DOHH2 (cell line): ENCODE results near the gene CDC42EP1.

Experiments
- H3F3A ChIP-seq: fragments of 200-600 bp; sonication (generic), shearing (Covaris generic); 2 replicates; pipeline ENCODE4 v1.6.0; 2016; ENCODE audit warnings: antibody characterized with exemption, mild to moderate bottlenecking; ENCODE audit not compliant: control insufficient read depth, insufficient read depth
- H3K27ac ChIP-seq: fragments of 200-600 bp; sonication (generic); 2 replicates; pipeline ENCODE4 v1.5.1; 2014; ENCODE audit warnings: low read depth, mild to moderate bottlenecking, low read length, moderate library complexity
- H3K27me3 ChIP-seq: fragments of 200-600 bp; sonication (generic); 2 replicates; pipeline ENCODE4 v1.6.1; 2014; ENCODE audit warnings: mild to moderate bottlenecking, low read length, mixed read lengths; ENCODE audit not compliant: control insufficient read depth
- H3K36me3 ChIP-seq: fragments of 200-600 bp; sonication (generic); 2 replicates; pipeline ENCODE4 v1.6.1; 2014; ENCODE audit warnings: mild to moderate bottlenecking, low read length, moderate library complexity, mixed read lengths; ENCODE audit not compliant: control insufficient read depth
- H3K4me1 ChIP-seq: fragments of 200-600 bp; sonication (generic); 2 replicates; pipeline ENCODE4 v1.6.1; 2014; ENCODE audit warnings: mild to moderate bottlenecking, low read length, mixed read lengths; ENCODE audit not compliant: control insufficient read depth
- H3K4me2 ChIP-seq: fragments of 200-600 bp; sonication (generic); 2 replicates; pipeline ENCODE4 v1.6.0; 2014; ENCODE audit warnings: mild to moderate bottlenecking, low read length, moderate library complexity
- H3K4me3 ChIP-seq: fragments of 200-600 bp; sonication (generic); 2 replicates; pipeline ENCODE4 v1.5.1; 2014; ENCODE audit warnings: mild to moderate bottlenecking, low read length, mixed read lengths
- H3K79me2 ChIP-seq: fragments of 200-600 bp; sonication (generic); 2 replicates; pipeline ENCODE4 v1.6.1; 2014; ENCODE audit warnings: mild to moderate bottlenecking, low read length, mixed read lengths; ENCODE audit not compliant: control insufficient read depth
- H3K9me2 ChIP-seq: fragments of 200-600 bp; sonication (generic); replicated peaks from 2 replicates; pipeline ENCODE4 v1.6.1; 2014; ENCODE audit warnings: mild to moderate bottlenecking, low read length, mixed read lengths; ENCODE audit not compliant: control insufficient read depth
- H3K9me3 ChIP-seq: fragments of 200-600 bp; sonication (generic); 2 replicates; pipeline ENCODE4 v1.6.1; 2014; ENCODE audit warnings: antibody characterized with exemption, low read length, mixed read lengths; ENCODE audit not compliant: control insufficient read depth, insufficient read depth
- H4K20me1 ChIP-seq: fragments of 200-600 bp; sonication (generic); 2 replicates; pipeline ENCODE4 v1.6.0; 2014; ENCODE audit warnings: low read depth, mild to moderate bottlenecking, antibody characterized with exemption, low read length, moderate library complexity; ENCODE audit not compliant: control insufficient read depth, insufficient read depth
- EZH2phosphoT487 ChIP-seq: fragments of 200-600 bp; sonication (generic); IDR thresholded peaks from 2 replicates; pipeline ENCODE4 v1.6.1; 2017; ENCODE audit warnings: borderline replicate concordance, mild to moderate bottlenecking, antibody characterized with exemption, low read length, moderate library complexity, mixed read lengths
- TF ChIP-seq, protein P1 (sequence below): fragments of 200-600 bp; sonication (generic); IDR thresholded peaks from one replicate; pipeline ENCODE4 v1.5.1; 2014; ENCODE audit warnings: antibody characterized with exemption, mild to moderate bottlenecking, low read depth, low read length; ENCODE audit not compliant: poor library complexity, severe bottlenecking

Gene CDC42EP1

GRCh38 chr22:37568448-37569008, 8.2 kb downstream of the CDC42EP1 start:
- H3K27me3 ChIP-seq = peaks cover 27% of the 10 kb centered on the region
- no peaks in the 10 kb centered on the region for H3K79me2 ChIP-seq
- H3K4me1 ChIP-seq = peaks cover 11% of the 10 kb centered on the region
- H3K4me3 ChIP-seq = no peak overlapping the region
- H3F3A ChIP-seq = no peaks in the 10 kb centered on the region
- TF ChIP-seq, protein P1, sequence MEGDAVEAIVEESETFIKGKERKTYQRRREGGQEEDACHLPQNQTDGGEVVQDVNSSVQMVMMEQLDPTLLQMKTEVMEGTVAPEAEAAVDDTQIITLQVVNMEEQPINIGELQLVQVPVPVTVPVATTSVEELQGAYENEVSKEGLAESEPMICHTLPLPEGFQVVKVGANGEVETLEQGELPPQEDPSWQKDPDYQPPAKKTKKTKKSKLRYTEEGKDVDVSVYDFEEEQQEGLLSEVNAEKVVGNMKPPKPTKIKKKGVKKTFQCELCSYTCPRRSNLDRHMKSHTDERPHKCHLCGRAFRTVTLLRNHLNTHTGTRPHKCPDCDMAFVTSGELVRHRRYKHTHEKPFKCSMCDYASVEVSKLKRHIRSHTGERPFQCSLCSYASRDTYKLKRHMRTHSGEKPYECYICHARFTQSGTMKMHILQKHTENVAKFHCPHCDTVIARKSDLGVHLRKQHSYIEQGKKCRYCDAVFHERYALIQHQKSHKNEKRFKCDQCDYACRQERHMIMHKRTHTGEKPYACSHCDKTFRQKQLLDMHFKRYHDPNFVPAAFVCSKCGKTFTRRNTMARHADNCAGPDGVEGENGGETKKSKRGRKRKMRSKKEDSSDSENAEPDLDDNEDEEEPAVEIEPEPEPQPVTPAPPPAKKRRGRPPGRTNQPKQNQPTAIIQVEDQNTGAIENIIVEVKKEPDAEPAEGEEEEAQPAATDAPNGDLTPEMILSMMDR = no peak
- TF ChIP-seq EZH2phosphoT487 = no peak
- no peaks in the 10 kb centered on the region for H4K20me1 ChIP-seq
- no peaks in the 10 kb centered on the region for H3K9me3 ChIP-seq
- no peak overlapping the region for H3K27ac ChIP-seq
- H3K9me2 ChIP-seq = no peaks in the 10 kb centered on the region
- no peaks in the 10 kb centered on the region for H3K36me3 ChIP-seq
- H3K4me2 ChIP-seq = no peak overlapping the region

- Histone ChIP-seq H3K4me1 (peaks cover 11% of the 10 kb centered on the region), H3K27me3 (peaks cover 27% of the 10 kb centered on the region), H3F3A (no peaks in the 10 kb centered on the region), H3K9me3 (no peaks in the 10 kb centered on the region), H3K79me2 (no peaks in the 10 kb centered on the region), H3K4me3 (no peak overlapping the region), H3K27ac (no peak overlapping the region), H4K20me1 (no peaks in the 10 kb centered on the region), H3K36me3 (no peaks in the 10 kb centered on the region), H3K9me2 (no peaks in the 10 kb centered on the region), H3K4me2 (no peak overlapping the region)
- TF ChIP-seq, protein P1 = no peak
- no peak for TF ChIP-seq EZH2phosphoT487
These were observed 9.0 kb downstream of the CDC42EP1 start for GRCh38 chr22:37569009-37569920.

GRCh38 chr22:37569921-37570660, 9.8 kb downstream of the CDC42EP1 start:
- Histone ChIP-seq H4K20me1 (no peaks in the 10 kb centered on the region), H3K4me3 (no peak overlapping the region), H3K27ac (no peak overlapping the region), H3K4me2 (no peak overlapping the region), H3F3A (no peaks in the 10 kb centered on the region), H3K9me3 (no peaks in the 10 kb centered on the region), H3K27me3 (peaks cover 27% of the 10 kb centered on the region), H3K9me2 (no peaks in the 10 kb centered on the region), H3K36me3 (no peaks in the 10 kb centered on the region), H3K79me2 (no peaks in the 10 kb centered on the region), H3K4me1 (peaks cover 11% of the 10 kb centered on the region)
- no peak for TF ChIP-seq EZH2phosphoT487
- TF ChIP-seq, protein P1 = no peak
